HG03025 (cell line): Measurements from ENCODE around the gene GPR83.
"Not testable (repeated sequence)": the region's sequence is repeated elsewhere in the genome, so short reads cannot be mapped to it uniquely, and the experiment has no call there.

Source experiments
- ATAC-seq: cut with Tn5 transposase; IDR thresholded peaks from one replicate; pipeline ENCODE4 v1.9.1; 2021; ENCODE audit warnings: mild to moderate bottlenecking, moderate library complexity; ENCODE audit not compliant: unreplicated experiment, low FRiP score

The GPR83 gene

DNA sequence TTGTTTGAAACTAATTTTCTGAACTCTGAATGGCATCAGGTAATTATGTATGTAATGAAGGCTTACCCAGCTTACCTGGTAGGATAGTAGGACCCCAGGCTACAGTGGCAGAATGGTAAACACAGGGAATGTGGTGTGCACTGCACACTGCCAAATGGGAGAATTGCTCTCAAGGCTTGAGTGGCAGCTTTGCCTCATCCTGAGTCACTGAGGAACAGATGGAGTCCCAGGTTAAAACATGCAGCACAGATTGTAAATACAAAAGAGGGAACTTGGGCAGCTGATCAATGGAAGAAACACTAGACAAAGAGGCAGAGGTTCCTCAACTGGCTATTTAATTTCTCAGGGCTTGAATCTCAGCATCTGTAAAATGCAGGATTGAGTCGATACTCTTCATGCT lies 24.4 kb downstream of the GPR83 start:
- no peak for ATAC-seq

DNA sequence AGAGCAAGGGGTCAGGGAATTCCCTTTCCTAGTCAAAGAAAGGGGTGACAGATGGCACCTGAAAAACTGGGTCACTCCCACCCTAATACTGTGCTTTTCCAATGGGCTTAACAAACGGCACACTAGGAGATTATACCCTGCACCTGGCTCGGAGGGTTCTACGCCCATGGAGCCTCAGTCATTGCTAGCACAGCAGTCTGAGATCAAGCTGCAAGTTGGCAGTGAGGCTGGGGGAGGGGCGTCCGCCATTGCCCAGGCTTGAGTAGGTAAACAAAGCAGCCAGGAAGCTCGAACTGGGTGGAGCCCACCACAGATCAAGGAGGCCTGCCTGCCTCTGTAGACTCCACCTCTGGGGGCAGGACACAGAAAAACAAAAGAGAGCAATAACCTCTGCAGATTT lies 30.6 kb downstream of the GPR83 start:
- ATAC-seq = not testable (repeated sequence)

DNA sequence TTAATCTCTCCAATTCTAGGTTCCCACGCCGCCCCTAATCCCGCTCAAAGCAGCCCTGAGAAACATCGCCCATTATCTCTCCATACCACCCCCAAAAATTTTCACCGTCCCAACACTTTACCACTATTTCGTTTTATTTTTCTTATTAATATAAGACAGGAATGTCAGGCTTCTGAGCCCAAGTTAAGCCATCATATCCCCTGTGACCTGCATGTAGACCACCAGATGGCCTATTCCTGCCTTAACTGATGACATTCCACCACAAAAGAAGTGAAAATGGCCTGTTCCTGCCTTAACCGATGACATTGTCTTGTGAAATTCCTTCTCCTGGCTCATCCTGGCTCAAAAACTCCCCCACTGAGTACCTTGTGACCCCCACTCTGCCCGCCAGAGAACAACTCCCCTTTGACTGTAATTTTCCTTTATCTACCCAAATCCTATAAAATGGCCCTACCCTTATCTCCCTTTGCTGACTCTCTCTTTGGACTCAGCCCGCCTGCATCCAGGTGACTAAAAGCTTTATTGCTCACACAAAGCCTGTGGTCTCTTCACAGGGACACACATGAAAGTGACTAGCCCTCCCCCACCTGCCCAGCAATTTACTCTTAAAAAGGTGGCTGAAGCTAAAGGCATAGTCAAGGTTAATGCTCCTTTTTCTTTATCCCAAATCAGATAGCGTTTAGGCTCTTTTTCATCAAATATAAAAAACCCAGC lies 50.2 kb downstream of the GPR83 start:
- ATAC-seq = not testable (repeated sequence)

DNA sequence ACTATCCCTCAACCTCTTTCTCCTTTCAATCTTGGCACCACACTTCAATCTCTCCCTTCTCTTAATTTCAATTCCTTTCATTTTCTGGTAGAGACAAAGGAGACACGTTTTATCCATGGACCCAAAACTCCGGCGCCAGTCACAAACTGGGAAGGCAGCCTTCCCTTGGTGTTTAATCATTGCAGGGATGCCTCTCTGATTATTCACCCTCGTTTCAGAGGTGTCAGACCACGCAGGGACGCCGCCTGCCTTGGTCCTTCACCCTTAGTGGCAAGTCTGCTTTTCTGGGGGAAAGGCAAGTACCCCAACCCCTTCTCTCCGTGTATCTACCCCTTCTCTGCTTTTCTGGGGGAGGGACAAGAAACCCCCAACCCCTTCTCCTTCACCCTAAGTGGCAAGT lies 54.9 kb downstream of the GPR83 start:
- not testable (repeated sequence) for ATAC-seq

DNA sequence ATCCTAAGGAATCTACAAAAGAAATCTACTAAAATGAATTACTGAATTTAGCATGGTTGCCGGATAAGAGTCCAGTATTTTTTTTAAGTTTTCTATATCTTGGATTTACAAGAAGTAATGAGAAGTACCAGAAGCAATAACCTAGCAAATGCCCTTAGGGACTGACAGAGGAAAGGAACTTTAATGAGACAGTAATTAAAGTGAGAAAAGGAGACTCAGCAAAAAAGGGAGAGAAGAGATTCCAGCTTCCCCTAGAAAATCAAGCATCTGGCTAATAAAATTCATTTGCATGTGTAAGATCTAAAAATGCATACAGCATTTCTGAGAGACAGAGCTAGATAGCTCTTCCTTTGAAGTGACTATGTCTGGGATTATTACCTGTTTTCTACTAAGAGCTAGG lies 57.7 kb downstream of the GPR83 start:
- ATAC-seq = no peak

DNA sequence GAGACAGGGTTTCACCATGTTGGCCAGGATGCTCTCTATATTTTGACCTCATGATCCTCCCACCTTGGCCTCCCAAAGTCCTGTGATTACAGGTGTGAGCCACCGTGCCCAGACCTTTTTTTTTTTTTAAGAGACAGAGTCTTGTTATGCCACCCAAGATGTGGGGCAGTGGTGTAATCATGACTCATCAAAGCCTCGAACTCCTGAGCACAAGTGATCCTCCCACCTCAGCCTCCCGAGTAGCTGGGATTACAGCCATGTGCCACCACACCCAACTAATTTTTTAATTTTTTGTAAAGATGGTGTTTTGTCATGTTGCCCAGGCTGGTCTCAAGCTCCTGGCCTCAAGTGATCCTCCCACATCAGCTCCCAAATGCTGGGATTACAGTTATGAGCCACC lies 59.0 kb downstream of the GPR83 start:
- no peak for ATAC-seq

DNA sequence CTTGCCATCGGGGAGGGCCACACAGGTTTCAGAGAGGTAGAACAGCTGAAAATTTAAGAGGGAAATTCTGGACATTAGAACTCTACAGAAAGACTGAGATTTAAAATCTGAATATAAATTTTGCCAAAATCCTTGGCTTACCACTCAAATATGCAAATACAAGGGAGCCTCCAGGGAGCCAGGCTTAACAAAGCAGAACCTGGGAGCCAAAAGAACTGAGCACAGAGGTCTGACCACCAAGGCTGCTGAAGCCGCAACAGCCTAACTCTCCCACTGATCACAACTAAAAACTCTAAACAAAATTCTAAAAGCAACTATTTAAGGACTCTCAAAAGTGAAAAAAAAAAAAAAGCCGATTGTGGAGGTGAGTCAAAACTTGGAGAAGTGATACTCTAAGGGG lies 62.6 kb downstream of the GPR83 start:
- ATAC-seq = no peak

DNA sequence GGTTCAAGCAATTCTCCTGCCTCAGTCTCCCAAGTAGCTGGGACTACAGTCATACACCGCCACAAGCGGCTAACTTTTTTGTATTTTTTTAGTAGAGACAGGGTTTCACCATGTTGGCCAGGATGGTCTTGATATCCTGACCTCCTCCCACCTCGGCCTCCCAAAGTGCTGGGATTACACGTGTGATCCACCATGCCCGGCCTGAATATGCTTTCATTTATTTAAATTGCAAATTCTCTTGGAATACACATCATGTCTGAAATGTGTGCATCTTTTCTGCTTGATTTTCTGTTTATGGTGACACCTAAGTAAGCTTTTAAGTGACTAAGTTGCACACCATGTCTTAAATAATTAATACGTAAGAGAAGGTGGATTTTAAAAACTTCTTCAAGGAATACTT lies 65.2 kb downstream of the GPR83 start:
- no peak for ATAC-seq

DNA sequence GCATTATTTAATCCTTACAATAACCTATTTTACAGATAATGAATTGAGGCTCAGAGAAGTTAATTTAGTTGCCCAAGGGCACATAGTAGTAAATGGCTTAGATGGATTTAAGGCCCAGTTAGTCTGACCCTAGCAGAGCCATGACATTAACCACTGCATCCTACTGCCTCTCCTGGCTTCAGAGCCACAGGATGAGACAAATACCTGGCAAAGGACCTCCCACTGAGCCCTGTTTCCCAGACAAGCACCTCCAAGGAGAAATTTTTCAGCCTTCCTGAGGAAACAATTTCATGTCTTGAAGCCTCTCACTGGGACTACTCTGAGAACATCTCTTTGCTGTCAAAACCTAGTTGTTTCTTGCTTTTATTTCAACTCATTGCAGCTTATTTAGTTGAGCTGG lies 68.4 kb downstream of the GPR83 start:
- no peak for ATAC-seq

DNA sequence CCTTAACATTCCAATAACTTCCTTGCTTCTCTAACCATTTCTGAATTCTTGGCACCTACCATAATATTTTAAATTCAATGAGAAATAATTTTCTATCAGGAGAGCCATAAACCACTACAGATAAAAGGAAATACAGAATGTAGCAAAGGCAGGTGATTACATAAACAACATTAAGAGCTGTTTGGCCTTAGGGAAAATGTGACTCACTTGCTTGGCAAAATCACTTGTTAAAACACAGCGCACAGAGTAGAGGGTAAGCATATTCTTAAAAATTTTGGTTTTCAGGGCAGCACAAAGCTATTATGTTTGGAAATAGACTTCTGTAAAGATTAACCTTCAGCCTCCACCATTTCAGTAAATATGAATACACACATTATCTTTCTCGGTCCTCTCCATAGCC lies 70.4 kb downstream of the GPR83 start:
- no peak for ATAC-seq

DNA sequence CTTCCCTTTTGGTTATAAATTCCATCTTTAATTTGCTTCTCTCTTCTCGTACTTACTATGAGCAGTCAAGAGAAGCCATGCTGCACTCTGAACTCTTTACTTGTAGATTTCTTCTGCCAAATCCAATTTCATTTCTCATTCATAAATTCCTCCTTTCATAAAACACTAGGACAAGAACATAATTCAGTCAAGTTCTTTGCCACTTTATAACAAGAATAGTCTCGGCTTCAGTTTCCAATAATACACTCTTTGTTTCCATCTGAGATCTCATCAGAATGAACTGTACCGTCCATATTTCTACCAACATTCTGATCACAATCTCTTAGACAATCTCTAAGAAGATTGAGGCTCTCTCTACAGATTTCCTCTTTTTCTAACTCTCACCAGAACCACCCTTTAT lies 71.7 kb downstream of the GPR83 start:
- ATAC-seq = no peak

DNA sequence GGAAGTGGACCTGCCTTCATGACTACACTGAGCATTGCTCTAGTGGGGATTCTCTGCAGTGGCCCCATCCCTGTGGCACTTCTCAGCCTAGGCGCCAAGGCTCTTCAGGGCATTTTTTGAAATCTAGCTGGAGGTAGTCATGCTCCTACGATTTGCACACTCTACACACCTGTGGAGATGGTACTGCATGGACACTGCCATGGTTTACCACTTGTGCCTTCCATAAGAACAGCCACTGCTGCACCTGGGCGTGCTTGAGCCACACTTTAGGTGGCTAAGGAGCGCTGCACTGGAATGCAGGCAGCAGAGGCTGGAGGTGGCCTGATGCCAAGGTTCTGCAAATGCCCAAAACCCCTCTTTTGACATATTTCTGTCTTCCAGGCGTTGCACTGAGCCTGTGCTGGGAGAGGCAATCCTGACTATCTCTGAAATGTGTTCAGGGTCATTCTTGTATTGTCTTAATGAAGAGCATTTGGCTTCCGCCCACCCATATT lies 72.6 kb downstream of the GPR83 start:
- no peak for ATAC-seq
